ENCODE measurements around the gene WWOX.

The WWOX gene

DNA sequence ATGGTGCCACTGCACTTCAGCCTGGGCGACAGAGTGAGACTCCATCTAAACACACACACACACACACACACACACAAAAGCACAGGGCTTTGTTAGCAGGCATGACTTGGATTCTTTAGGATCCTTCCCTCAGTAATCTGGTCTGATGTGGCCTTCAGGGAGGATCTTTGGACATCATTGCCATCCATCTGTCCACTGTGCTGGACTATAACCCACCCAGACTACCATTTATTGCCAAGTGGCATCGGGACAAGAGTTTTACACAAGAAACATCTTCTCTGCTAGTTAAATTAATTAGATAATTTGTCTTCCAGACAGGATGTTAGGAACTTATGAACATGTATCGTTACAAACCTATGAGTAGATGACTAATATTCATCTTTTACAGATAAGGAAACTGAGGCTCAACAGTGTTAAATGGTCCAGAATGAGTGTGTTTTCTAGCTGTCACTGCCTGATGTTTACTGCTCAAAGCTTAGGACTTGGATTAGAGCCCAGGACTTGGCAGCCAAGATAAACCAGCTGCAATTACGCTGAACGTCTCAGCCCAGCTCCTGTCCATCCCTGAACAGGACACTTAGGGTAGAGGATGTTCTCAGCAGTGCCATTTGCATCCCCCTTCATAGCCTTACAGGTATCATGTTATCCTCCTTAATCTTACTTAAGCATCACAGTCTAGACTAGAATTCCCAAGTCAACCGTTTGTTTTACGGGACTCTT lies 285.8 kb downstream of the WWOX start:
- DNase-seq (ENCODE audit: extremely low read depth, insufficient read length): no peak
- Histone ChIP-seq H3K36me3 (ENCODE audit: control insufficient read depth, insufficient read depth, low read length) (no peaks in the 10 kb centered on the region), H3K27me3 (replicated peaks; ENCODE audit: control insufficient read depth, insufficient read depth, low read length) (no peaks in the 10 kb centered on the region), H3K4me3 (replicated peaks; ENCODE audit: low read depth, low read length) (no peak overlapping the region)
- TF ChIP-seq CTCF (IDR thresholded peaks at IDR 0.05; ENCODE audit: insufficient read depth, low read length, poor library complexity, severe bottlenecking): no peak

DNA sequence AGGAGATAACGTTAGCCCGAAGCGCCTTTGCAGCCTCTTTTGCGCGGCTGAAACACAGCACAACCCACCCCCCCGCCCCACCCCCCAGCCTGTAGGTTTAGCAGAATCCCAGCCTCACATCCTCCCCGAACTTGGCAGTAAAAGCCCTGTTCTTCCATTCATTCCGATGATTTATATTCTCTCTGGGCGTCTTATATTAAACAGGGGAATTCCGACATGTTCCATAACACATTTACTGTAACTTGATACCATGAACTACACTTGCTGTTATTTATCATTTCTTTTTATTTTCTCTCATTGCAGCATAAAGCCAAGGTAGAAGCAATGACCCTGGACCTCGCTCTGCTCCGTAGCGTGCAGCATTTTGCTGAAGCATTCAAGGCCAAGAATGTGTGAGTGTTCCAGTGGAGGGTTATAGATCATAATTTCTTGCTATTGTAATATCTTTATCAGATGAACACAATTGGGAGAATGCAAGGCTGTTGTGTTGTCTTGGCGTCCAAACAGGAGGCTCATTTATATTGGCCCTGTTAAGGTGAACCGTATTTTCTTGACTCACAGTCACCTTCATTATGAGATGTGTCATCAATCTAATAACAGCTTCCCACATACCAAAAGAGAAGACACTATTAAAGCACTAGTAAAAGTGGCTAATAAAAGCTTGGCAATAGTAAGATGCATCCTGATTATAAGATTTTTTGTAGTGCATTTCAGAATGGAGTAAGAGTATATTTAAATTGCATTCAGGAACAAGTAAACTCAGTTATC lies 287.3 kb downstream of the WWOX start:
- TF ChIP-seq CTCF (IDR thresholded peaks at IDR 0.05; ENCODE audit: insufficient read depth, low read length, poor library complexity, severe bottlenecking): no peak
- H3K36me3 ChIP-seq (ENCODE audit: control insufficient read depth, insufficient read depth, low read length): no peaks in the 10 kb centered on the region
- no peaks in the 10 kb centered on the region for H3K27me3 ChIP-seq (replicated peaks; ENCODE audit: control insufficient read depth, insufficient read depth, low read length)
- DNase-seq (ENCODE audit: extremely low read depth, insufficient read length): no peak
- H3K4me3 ChIP-seq (replicated peaks; ENCODE audit: low read depth, low read length): no peak overlapping the region

DNA sequence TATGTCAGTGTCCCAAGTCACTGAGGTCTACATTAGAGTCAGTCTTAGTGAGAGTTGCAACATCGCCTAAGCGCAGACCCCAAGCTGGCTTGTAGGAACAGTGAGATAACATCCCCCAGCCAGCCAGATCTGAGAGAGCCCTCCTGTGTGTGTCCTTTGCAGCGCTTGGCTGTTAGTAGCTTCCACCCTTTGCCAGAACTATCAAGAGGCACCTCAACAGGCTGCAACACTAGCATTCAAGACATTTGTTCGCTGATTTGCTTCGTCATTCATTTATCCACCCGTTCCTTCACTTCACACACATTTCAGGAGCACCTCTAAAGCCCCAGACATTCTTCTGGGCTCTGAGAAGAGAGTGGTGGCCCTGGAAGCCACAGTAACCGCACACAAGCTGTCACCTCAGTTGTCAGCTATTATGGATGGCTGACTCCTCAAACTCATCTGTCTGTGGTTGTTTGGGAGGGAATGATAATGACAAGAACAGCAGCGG lies 289.6 kb downstream of the WWOX start:
- Histone ChIP-seq H3K27me3 (replicated peaks; ENCODE audit: control insufficient read depth, insufficient read depth, low read length) (no peaks in the 10 kb centered on the region), H3K36me3 (ENCODE audit: control insufficient read depth, insufficient read depth, low read length) (no peaks in the 10 kb centered on the region), H3K4me3 (replicated peaks; ENCODE audit: low read depth, low read length) (no peak overlapping the region)
- no peak for TF ChIP-seq CTCF (IDR thresholded peaks at IDR 0.05; ENCODE audit: insufficient read depth, low read length, poor library complexity, severe bottlenecking)
- no peak for DNase-seq (ENCODE audit: extremely low read depth, insufficient read length)

GRCh38 chr16:78390092-78390491 lies 290.6 kb downstream of the WWOX start:
- no peaks in the 10 kb centered on the region for H3K36me3 ChIP-seq (ENCODE audit: control insufficient read depth, insufficient read depth, low read length)
- H3K27me3 ChIP-seq (replicated peaks; ENCODE audit: control insufficient read depth, insufficient read depth, low read length): no peaks in the 10 kb centered on the region
- TF ChIP-seq CTCF (IDR thresholded peaks at IDR 0.05; ENCODE audit: insufficient read depth, low read length, poor library complexity, severe bottlenecking): no peak
- no peak for DNase-seq (ENCODE audit: extremely low read depth, insufficient read length)
- no peak overlapping the region for H3K4me3 ChIP-seq (replicated peaks; ENCODE audit: low read depth, low read length)

GRCh38 chr16:78390508-78391324 lies 291.3 kb downstream of the WWOX start:
- H3K4me3 ChIP-seq (replicated peaks; ENCODE audit: low read depth, low read length): no peak overlapping the region
- DNase-seq (ENCODE audit: extremely low read depth, insufficient read length): no peak
- no peaks in the 10 kb centered on the region for H3K36me3 ChIP-seq (ENCODE audit: control insufficient read depth, insufficient read depth, low read length)
- no peak for TF ChIP-seq CTCF (IDR thresholded peaks at IDR 0.05; ENCODE audit: insufficient read depth, low read length, poor library complexity, severe bottlenecking)
- H3K27me3 ChIP-seq (replicated peaks; ENCODE audit: control insufficient read depth, insufficient read depth, low read length): no peaks in the 10 kb centered on the region
